Measurements from ENCODE around the gene NT5DC1.

NT5DC1 gene

GRCh38 chr6:116192786-116193185 is 92.1 kb downstream of the NT5DC1 start:
- no peak for DNase-seq (ENCODE audit: low read depth in 2 of 2)

GRCh38 chr6:116196841-116197240 is 96.2 kb downstream of the NT5DC1 start:
- DNase-seq (ENCODE audit: low read depth in 2 of 2): no peak

- DNase-seq (ENCODE audit: low read depth in 2 of 2): no peak
Measured at GRCh38 chr6:116200619-116201249, 100.1 kb downstream of the NT5DC1 start.

GRCh38 chr6:116201538-116201937 is 100.9 kb downstream of the NT5DC1 start:
- no peak for DNase-seq (ENCODE audit: low read depth in 2 of 2)

- no peak for DNase-seq (ENCODE audit: low read depth in 2 of 2)
Measured at GRCh38 chr6:116205281-116205680, 104.6 kb downstream of the NT5DC1 start.

GRCh38 chr6:116206231-116206903 is 105.7 kb downstream of the NT5DC1 start:
- no peak for DNase-seq (ENCODE audit: low read depth in 2 of 2)

- no peak for DNase-seq (ENCODE audit: low read depth in 2 of 2)
Measured at GRCh38 chr6:116208056-116208785, 107.6 kb downstream of the NT5DC1 start.

- DNase-seq (ENCODE audit: low read depth in 2 of 2): no peak
Measured at GRCh38 chr6:116210316-116210715, 109.7 kb downstream of the NT5DC1 start.

GRCh38 chr6:116210750-116211425 is 110.2 kb downstream of the NT5DC1 start:
- no peak for DNase-seq (ENCODE audit: low read depth in 2 of 2)

GRCh38 chr6:116214681-116215080 is 114.0 kb downstream of the NT5DC1 start:
- DNase-seq (ENCODE audit: low read depth in 2 of 2): no peak

- DNase-seq (ENCODE audit: low read depth in 2 of 2): no peak
Measured at GRCh38 chr6:116215414-116215813, 114.8 kb downstream of the NT5DC1 start.

GRCh38 chr6:116217069-116217468 is 116.4 kb downstream of the NT5DC1 start:
- no peak for DNase-seq (ENCODE audit: low read depth in 2 of 2)

GRCh38 chr6:116218172-116218633 is 117.5 kb downstream of the NT5DC1 start:
- DNase-seq (ENCODE audit: low read depth in 2 of 2): no peak

- no peak for DNase-seq (ENCODE audit: low read depth in 2 of 2)
Measured at GRCh38 chr6:116218866-116219265, 118.2 kb downstream of the NT5DC1 start.

- no peak for DNase-seq (ENCODE audit: low read depth in 2 of 2)
Measured at GRCh38 chr6:116221067-116221466, 120.4 kb downstream of the NT5DC1 start.

GRCh38 chr6:116221911-116222310 is 121.3 kb downstream of the NT5DC1 start:
- no peak for DNase-seq (ENCODE audit: low read depth in 2 of 2)

GRCh38 chr6:116223355-116223754 is 122.7 kb downstream of the NT5DC1 start:
- no peak for DNase-seq (ENCODE audit: low read depth in 2 of 2)

- DNase-seq (ENCODE audit: low read depth in 2 of 2): peak in 1 of 2 donors; percentile 27
Measured at GRCh38 chr6:116229287-116229913, 128.7 kb downstream of the NT5DC1 start.

GRCh38 chr6:116234689-116235088 is 134.0 kb downstream of the NT5DC1 start:
- no peak for DNase-seq (ENCODE audit: low read depth in 2 of 2)

- DNase-seq (ENCODE audit: low read depth in 2 of 2): no peak
Measured at GRCh38 chr6:116238083-116238482, 137.4 kb downstream of the NT5DC1 start.

- DNase-seq (ENCODE audit: low read depth in 2 of 2): no peak
Measured at GRCh38 chr6:116239256-116239655, 138.6 kb downstream of the NT5DC1 start.

- no peak for DNase-seq (ENCODE audit: low read depth in 2 of 2)
Measured at GRCh38 chr6:116239856-116240255, 139.2 kb downstream of the NT5DC1 start.

All from stimulated activated CD4-positive, alpha-beta T cell treated with anti-CD3 and anti-CD28 coated beads, Interleukin-4, amount 100 ng/mL, for 48 hours (primary cell).